Measurements from ENCODE around the gene REPIN1. TPM values are rescaled to one million over a fixed set of nuclear protein-coding genes. Genes with fewer than 3 reads are reported as not detected.

Gene REPIN1
- total RNA-seq, 3 donors from 2014 or later (not counting 1 experiment from before 2014, with no cell fraction given), result 58.9 to 79.4 (median 76.5) TPM

GRCh38 chr7:150327308-150327707, 41.3 kb upstream of the REPIN1 start:
- Histone ChIP-seq H3K36me3 (ENCODE audit: control insufficient read depth, insufficient read depth, low read length) (peaks cover 44% of the 10 kb centered on the region), H3K4me3 (ENCODE audit: low read length) (no peak overlapping the region), H3K9me3 (ENCODE audit: control insufficient read depth, insufficient read depth, low read length) (no peaks in the 10 kb centered on the region), H3K27me3 (ENCODE audit: control insufficient read depth, insufficient read depth, low read length) (no peaks in the 10 kb centered on the region), H3K27ac (ENCODE audit: low read length) (no peak overlapping the region), H3K4me1 (ENCODE audit: control insufficient read depth, insufficient read depth, low read length) (peaks cover 19% of the 10 kb centered on the region)
- H3K36me3 Mint-ChIP-seq, result no peaks in the 10 kb centered on the region
- no peak for ATAC-seq
- H3K4me1 Mint-ChIP-seq, result peaks cover 23 to 27% of the 10 kb centered on the region in 2 donors
- intact Hi-C loops (cut with micrococcal nuclease), result no loop called here
- H3K4me3 Mint-ChIP-seq, result no peak overlapping the region
- H3K27me3 Mint-ChIP-seq (ENCODE audit: low read depth in 2 of 2), result no peaks in the 10 kb centered on the region
- no peaks in the 10 kb centered on the region for H3K9me3 Mint-ChIP-seq
- 96% methylated on average over 3 of the region's 3 CpGs for WGBS (ENCODE audit: insufficient coverage)
- H3K27ac Mint-ChIP-seq, result no peak overlapping the region
- no peak for DNase-seq
- TF ChIP-seq CTCF (IDR thresholded peaks at IDR 0.05), result no peak

GRCh38 chr7:150329331-150330120, 39.1 kb upstream of the REPIN1 start:
- 92% methylated on average over 22 of the region's 22 CpGs for WGBS (ENCODE audit: insufficient coverage)
- Histone ChIP-seq H3K36me3 (ENCODE audit: control insufficient read depth, insufficient read depth, low read length) (peaks cover 44% of the 10 kb centered on the region), H3K4me1 (ENCODE audit: control insufficient read depth, insufficient read depth, low read length) (peaks cover 3% of the 10 kb centered on the region), H3K9me3 (ENCODE audit: control insufficient read depth, insufficient read depth, low read length) (no peaks in the 10 kb centered on the region), H3K4me3 (ENCODE audit: low read length) (no peak overlapping the region), H3K27ac (ENCODE audit: low read length) (no peak overlapping the region), H3K27me3 (ENCODE audit: control insufficient read depth, insufficient read depth, low read length) (no peaks in the 10 kb centered on the region)
- no peaks in the 10 kb centered on the region for H3K9me3 Mint-ChIP-seq
- no peaks in the 10 kb centered on the region for H3K36me3 Mint-ChIP-seq
- ATAC-seq (no peak), DNase-seq (no peak)
- intact Hi-C loops (cut with micrococcal nuclease), result no loop called here
- H3K4me1 Mint-ChIP-seq, result peaks cover 9% of the 10 kb centered on the region in 2 donors
- H3K27ac Mint-ChIP-seq, result no peak overlapping the region
- H3K4me3 Mint-ChIP-seq, result no peak overlapping the region
- no peak for TF ChIP-seq CTCF (IDR thresholded peaks at IDR 0.05)
- no peaks in the 10 kb centered on the region for H3K27me3 Mint-ChIP-seq (ENCODE audit: low read depth in 2 of 2)

GRCh38 chr7:150330211-150330885, 38.3 kb upstream of the REPIN1 start:
- no peak overlapping the region for H3K4me3 ChIP-seq (ENCODE audit: low read length)
- no peaks in the 10 kb centered on the region for H3K36me3 Mint-ChIP-seq
- H3K27me3 ChIP-seq (ENCODE audit: control insufficient read depth, insufficient read depth, low read length), result no peaks in the 10 kb centered on the region
- peaks cover 44% of the 10 kb centered on the region for H3K36me3 ChIP-seq (ENCODE audit: control insufficient read depth, insufficient read depth, low read length)
- ATAC-seq, result no peak
- WGBS (ENCODE audit: insufficient coverage), result 96% methylated on average over 19 of the region's 19 CpGs
- H3K27ac ChIP-seq (ENCODE audit: low read length), result no peak overlapping the region
- no peak overlapping the region for H3K4me3 Mint-ChIP-seq
- H3K27me3 Mint-ChIP-seq (ENCODE audit: low read depth in 2 of 2), result no peaks in the 10 kb centered on the region
- intact Hi-C loops (cut with micrococcal nuclease), result no loop called here
- no peaks in the 10 kb centered on the region for H3K9me3 ChIP-seq (ENCODE audit: control insufficient read depth, insufficient read depth, low read length)
- H3K4me1 Mint-ChIP-seq, result peaks cover under 1% of the 10 kb centered on the region in 2 donors
- no peaks in the 10 kb centered on the region for H3K9me3 Mint-ChIP-seq
- no peak for DNase-seq
- no peak overlapping the region for H3K27ac Mint-ChIP-seq
- no peak for TF ChIP-seq CTCF (IDR thresholded peaks at IDR 0.05)
- H3K4me1 ChIP-seq (ENCODE audit: control insufficient read depth, insufficient read depth, low read length), result no peaks in the 10 kb centered on the region

Data from natural killer cell (primary cell).